GM19239 (cell line): ENCODE data around the gene FOLR1.

ENCODE experiments used
- DNase-seq: peaks from one replicate; pipeline ENCODE4 v3.0.0; 2011; ENCODE audit warnings: low spot score; ENCODE audit not compliant: insufficient read length
- FAIRE-seq: peaks from 2 replicates; lab custom pipeline; 2011; peaks lifted over from hg19 to GRCh38; lab: Jason Lieb, UNC

The FOLR1 gene

DNA sequence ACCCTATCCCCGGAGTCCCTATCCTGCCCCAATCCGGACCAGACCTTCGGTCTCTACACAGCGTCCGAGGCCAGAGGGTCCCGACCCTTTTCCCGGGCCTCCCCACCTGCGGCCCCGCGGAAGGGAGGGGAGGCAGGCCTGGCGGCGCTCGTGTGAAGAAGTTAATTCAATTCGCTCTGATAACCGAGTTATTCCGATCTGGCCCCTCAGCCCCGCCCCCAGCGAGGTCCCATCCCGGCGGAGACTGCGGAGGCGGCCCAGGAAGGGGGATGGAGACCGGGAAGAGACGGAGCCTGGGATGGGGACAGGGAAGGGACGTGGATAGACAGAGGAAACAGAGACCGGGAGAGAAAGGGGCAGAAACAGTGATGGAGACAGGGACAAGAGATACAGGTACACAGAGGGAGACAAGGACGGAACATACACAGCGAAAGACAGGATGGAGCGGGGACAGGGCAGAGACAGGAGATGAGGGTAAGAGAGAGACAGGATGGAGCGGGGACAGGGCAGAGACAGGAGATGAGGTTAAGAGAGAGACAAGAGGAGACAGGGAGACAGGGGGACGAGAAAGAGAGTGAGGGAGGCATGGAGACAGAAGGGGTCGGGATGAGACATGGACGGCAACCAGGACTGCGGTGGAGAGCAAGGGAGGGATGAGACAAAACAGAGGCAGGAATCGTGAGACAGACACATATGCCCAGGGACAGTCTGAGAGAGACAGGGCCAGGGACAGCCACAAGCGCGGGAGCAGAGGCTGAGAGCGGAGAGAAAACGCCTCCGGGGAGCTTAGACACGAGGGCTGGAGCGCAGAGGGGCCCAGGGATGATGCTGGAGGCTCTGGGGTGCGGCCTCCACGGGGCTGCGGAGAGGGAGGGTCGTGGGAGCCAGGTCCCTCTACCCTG is 52.7 kb downstream of the FOLR1 start:
- FAIRE-seq (no peak), DNase-seq (no peak)

DNA sequence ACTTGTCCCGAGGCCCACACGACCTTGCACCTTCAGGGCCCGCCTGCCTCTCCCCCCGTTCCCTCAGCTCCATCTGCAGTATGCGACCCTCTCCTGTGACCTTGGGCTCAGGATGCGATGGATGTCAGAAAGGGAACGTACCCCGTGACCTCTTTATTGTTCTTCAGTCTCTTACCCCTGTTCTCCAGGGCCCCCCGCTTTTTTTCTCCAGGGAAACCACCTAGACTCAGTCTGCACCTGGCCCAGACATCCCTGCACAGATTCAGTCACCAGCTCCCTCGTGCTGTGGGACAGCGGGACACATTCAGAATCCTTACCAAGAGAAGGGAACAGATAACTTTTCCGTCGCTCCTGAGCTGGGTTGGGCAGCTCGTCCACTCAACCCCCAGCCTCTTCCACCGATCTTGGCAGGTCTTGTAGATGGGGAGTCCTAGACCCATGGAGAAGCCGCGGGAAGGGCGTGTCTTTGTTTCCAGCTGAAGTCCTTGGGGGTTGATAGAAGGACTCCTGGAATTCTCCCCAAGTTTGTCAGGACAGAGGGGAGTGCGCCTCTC is 53.4 kb downstream of the FOLR1 start:
- DNase-seq (no peak), FAIRE-seq (no peak)
